ENCODE measurements around the gene SH3D21. TPM values are rescaled to one million over a fixed set of nuclear protein-coding genes. Genes with fewer than 3 reads are reported as not detected.

Gene SH3D21
- polyA plus RNA-seq, 3 donors: 0.56 TPM; not detected in 2

- Histone ChIP-seq H3K36me3 (replicated peaks in 1 of 2; ENCODE audit: control insufficient read depth in 1 of 2, insufficient read depth in 2 of 2, low read length in 2 of 2) (peaks cover 64 to 71% of the 10 kb centered on the region in 2 donors), H3K9ac (ENCODE audit: insufficient read depth, low read length, poor library complexity, severe bottlenecking) (no peak overlapping the region), H3K4me2 (replicated peaks; ENCODE audit: extremely low read depth, low read length, poor library complexity, severe bottlenecking) (no peak overlapping the region), H3K27me3 (ENCODE audit: control insufficient read depth in 2 of 2, insufficient read depth in 2 of 2, low read length in 2 of 2) (no peaks in the 10 kb centered on the region), H3K79me2 (ENCODE audit: insufficient read depth, low read length) (no peaks in the 10 kb centered on the region), H2AFZ (ENCODE audit: insufficient read depth, low read depth, low read length, poor library complexity, severe bottlenecking) (no peak overlapping the region), H3K27ac (ENCODE audit: low read depth in 1 of 2, low read length in 2 of 2) (peak overlapping the region in 1 of 2 donors; percentile 94), H3K4me1 (ENCODE audit: control insufficient read depth in 1 of 2, insufficient read depth in 2 of 2, low read length in 2 of 2) (peaks cover 24 to 35% of the 10 kb centered on the region in 2 donors), H3K9me3 (replicated peaks in 1 of 2; ENCODE audit: control insufficient read depth in 1 of 2, insufficient read depth in 1 of 2, low read length in 2 of 2) (no peaks in the 10 kb centered on the region), H4K20me1 (ENCODE audit: insufficient read depth, low read length) (peaks cover 75% of the 10 kb centered on the region), H3K4me3 (replicated peaks in 1 of 3; ENCODE audit: low read depth in 2 of 3, low read length in 3 of 3) (no peak overlapping the region)
- Mint-ChIP-seq H3K27ac (peak overlapping the region; percentile 82 to 95 (median 92)), H3K4me3 (no peak overlapping the region), H3K4me1 (peaks cover 41% of the 10 kb centered on the region), H3K27me3 (ENCODE audit: low read depth in 3 of 3) (no peaks in the 10 kb centered on the region), H3K9me3 (no peaks in the 10 kb centered on the region), H3K36me3 (peaks cover 68 to 78% of the 10 kb centered on the region in 2 donors)
- no CpG with 5 or more reads among the region's 1 CpG for WGBS (ENCODE audit: insufficient coverage)
- intact Hi-C loops (cut with micrococcal nuclease): loop anchor here in 1 of 2 donors (10.0 kb wide), 1 partner anchor 1174 kb away; the partner anchor contains the start of gene ZC3H12A
- no peak for TF ChIP-seq CTCF (IDR thresholded peaks at IDR 0.05)
- no peak for DNase-seq
Measured at GRCh38 chr1:36301220-36301619, 4.9 kb upstream of the SH3D21 start.

GRCh38 chr1:36303244-36303643, 2.9 kb upstream of the SH3D21 start:
- Mint-ChIP-seq H3K4me3 (no peak overlapping the region), H3K36me3 (peaks cover 54 to 57% of the 10 kb centered on the region in 2 donors), H3K27ac (peak overlapping the region in 3 of 7 donors; percentile 31 to 88 (median 64)), H3K4me1 (peaks cover 51% of the 10 kb centered on the region), H3K27me3 (ENCODE audit: low read depth in 3 of 3) (peaks cover 2 to 7% (median 5%) of the 10 kb centered on the region in 3 donors), H3K9me3 (peaks cover 0 to 2% (median 0%) of the 10 kb centered on the region in 7 donors)
- Histone ChIP-seq H3K9ac (ENCODE audit: insufficient read depth, low read length, poor library complexity, severe bottlenecking) (no peak overlapping the region), H3K4me2 (replicated peaks; ENCODE audit: extremely low read depth, low read length, poor library complexity, severe bottlenecking) (no peak overlapping the region), H3K4me3 (replicated peaks in 1 of 3; ENCODE audit: low read depth in 2 of 3, low read length in 3 of 3) (no peak overlapping the region), H4K20me1 (ENCODE audit: insufficient read depth, low read length) (peaks cover 71% of the 10 kb centered on the region), H3K4me1 (ENCODE audit: control insufficient read depth in 1 of 2, insufficient read depth in 2 of 2, low read length in 2 of 2) (peaks cover 33 to 51% of the 10 kb centered on the region in 2 donors), H2AFZ (ENCODE audit: insufficient read depth, low read depth, low read length, poor library complexity, severe bottlenecking) (no peak overlapping the region), H3K9me3 (replicated peaks in 1 of 2; ENCODE audit: control insufficient read depth in 1 of 2, insufficient read depth in 1 of 2, low read length in 2 of 2) (no peaks in the 10 kb centered on the region), H3K27ac (ENCODE audit: low read depth in 1 of 2, low read length in 2 of 2) (no peak overlapping the region), H3K27me3 (ENCODE audit: control insufficient read depth in 2 of 2, insufficient read depth in 2 of 2, low read length in 2 of 2) (peaks cover 0 to 4% of the 10 kb centered on the region in 2 donors), H3K36me3 (replicated peaks in 1 of 2; ENCODE audit: control insufficient read depth in 1 of 2, insufficient read depth in 2 of 2, low read length in 2 of 2) (peaks cover 46 to 51% of the 10 kb centered on the region in 2 donors), H3K79me2 (ENCODE audit: insufficient read depth, low read length) (no peaks in the 10 kb centered on the region)
- intact Hi-C loops (cut with micrococcal nuclease): loop anchor here in 1 of 2 donors (10.0 kb wide), 1 partner anchor 1172 kb away; the partner anchor contains the start of gene ZC3H12A
- no peak for TF ChIP-seq CTCF (IDR thresholded peaks at IDR 0.05)
- no peak for DNase-seq
- WGBS (ENCODE audit: insufficient coverage): no CpG with 5 or more reads among the region's 5 CpGs

All from CD14-positive monocyte (primary cell).